ENCODE results near the gene SSX2IP. TPM values are rescaled to one million over a fixed set of nuclear protein-coding genes. Genes with fewer than 3 reads are reported as not detected.

Gene SSX2IP, protein sequence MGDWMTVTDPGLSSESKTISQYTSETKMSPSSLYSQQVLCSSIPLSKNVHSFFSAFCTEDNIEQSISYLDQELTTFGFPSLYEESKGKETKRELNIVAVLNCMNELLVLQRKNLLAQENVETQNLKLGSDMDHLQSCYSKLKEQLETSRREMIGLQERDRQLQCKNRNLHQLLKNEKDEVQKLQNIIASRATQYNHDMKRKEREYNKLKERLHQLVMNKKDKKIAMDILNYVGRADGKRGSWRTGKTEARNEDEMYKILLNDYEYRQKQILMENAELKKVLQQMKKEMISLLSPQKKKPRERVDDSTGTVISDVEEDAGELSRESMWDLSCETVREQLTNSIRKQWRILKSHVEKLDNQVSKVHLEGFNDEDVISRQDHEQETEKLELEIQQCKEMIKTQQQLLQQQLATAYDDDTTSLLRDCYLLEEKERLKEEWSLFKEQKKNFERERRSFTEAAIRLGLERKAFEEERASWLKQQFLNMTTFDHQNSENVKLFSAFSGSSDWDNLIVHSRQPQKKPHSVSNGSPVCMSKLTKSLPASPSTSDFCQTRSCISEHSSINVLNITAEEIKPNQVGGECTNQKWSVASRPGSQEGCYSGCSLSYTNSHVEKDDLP
- 1 to 10 TPM; 3.6 to 5.5 (median 4.8) TPM for total RNA-seq

DNA sequence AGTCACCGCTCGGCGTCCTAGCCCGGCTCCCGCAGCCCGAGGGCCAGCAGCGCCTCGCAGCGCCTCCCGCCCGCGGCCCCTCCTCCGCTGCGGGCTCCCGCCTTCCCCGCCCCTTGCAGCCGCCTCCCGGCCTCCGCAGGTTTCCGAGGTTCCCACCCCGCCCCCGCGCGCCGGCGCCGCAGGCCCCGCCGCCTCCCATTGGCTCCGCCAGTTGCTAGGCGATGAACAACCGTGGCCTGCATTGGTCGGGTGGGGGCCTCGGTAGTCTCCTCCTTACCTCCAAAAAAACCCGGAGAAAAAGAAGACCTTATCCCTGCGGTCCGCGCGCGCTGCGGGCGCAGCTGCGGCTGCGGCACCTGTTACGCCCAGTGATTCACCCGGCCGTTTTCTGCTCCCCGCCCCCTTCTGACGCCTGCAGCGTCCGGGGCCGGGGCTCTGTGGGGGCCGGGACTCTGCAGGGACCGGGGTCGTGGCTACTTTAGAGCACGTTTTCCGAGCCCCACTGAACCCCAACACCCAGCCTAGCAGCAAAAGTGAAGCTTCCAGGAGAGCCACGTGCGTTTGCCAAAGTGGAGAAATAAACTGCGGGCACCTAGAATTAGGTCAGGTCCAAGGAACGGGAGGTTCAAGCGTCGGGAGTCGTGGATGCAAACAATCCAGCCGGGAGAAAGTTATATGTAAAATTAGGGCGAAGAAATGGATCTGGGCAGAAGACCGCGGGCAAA, at the start of gene SSX2IP:
TSS of gene SSX2IP (minus strand) at position 65 of the 725 bp plus-strand sequence. CDS start 19,242 bp downstream, outside the sequence.
- WGBS, 2 donors: 1% methylated on average over 35 to 44 of the region's 68 CpGs
- DNase-seq (ENCODE audit: low spot score in 2 of 2): peak; percentile 97
- Histone ChIP-seq H3K9me3 (no peaks in the 10 kb centered on the region), H3K27ac (peak within 1 kb of the TSS; percentile 57 to 91 (median 86)), H3K36me3 (no peaks in the 10 kb centered on the region), H3K27me3 (no peaks in the 10 kb centered on the region), H3K4me1 (peaks cover 0 to 22% (median 7%) of the 10 kb centered on the region in 4 donors), H3K4me3 (peak within 1 kb of the TSS; percentile 66 to 87 (median 78))
- TF ChIP-seq POLR2A (IDR thresholded peaks at IDR 0.05) (peak; percentile 45 to 66), EP300 (IDR thresholded peaks at IDR 0.05) (peak; percentile 38 to 71)
- TF ChIP-seq, protein P1, sequence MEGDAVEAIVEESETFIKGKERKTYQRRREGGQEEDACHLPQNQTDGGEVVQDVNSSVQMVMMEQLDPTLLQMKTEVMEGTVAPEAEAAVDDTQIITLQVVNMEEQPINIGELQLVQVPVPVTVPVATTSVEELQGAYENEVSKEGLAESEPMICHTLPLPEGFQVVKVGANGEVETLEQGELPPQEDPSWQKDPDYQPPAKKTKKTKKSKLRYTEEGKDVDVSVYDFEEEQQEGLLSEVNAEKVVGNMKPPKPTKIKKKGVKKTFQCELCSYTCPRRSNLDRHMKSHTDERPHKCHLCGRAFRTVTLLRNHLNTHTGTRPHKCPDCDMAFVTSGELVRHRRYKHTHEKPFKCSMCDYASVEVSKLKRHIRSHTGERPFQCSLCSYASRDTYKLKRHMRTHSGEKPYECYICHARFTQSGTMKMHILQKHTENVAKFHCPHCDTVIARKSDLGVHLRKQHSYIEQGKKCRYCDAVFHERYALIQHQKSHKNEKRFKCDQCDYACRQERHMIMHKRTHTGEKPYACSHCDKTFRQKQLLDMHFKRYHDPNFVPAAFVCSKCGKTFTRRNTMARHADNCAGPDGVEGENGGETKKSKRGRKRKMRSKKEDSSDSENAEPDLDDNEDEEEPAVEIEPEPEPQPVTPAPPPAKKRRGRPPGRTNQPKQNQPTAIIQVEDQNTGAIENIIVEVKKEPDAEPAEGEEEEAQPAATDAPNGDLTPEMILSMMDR (IDR thresholded peaks at IDR 0.05): peak in 1 of 5 experiments; percentile 0

DNA sequence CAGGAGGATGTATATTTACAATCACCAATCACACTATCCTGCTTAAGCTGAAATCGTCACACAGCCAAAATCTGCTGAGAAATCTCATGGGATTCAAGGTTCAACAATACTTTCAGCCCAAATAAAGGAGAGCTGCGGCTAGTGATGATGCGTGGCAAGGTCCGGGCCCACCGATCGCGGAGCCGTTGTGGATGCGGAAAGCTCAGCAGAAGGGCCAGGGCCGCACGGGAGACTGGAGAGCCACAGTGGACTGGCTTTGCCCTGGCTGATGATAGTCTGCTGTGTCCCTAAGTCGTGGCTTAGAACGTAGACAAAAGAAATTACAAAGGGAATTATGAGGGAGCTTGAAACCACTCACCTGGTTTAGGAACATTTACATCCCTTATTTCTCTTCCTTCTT, 48.0 kb upstream of the SSX2IP start:
- H3K4me1 ChIP-seq: no peaks in the 10 kb centered on the region
- no peaks in the 10 kb centered on the region for H3K36me3 ChIP-seq
- DNase-seq (ENCODE audit: low spot score in 2 of 2): no peak
- WGBS, 2 donors: 95 to 98% methylated on average over 13 of the region's 13 CpGs
- no peak overlapping the region for H3K27ac ChIP-seq
- TF ChIP-seq, protein P1 (IDR thresholded peaks at IDR 0.05): no peak
- TF ChIP-seq POLR2A (IDR thresholded peaks at IDR 0.05) (no peak), EP300 (IDR thresholded peaks at IDR 0.05) (no peak)
- H3K9me3 ChIP-seq: peaks cover 0 to 7% (median 0%) of the 10 kb centered on the region in 4 donors
- no peak overlapping the region for H3K4me3 ChIP-seq
- no peaks in the 10 kb centered on the region for H3K27me3 ChIP-seq

DNA sequence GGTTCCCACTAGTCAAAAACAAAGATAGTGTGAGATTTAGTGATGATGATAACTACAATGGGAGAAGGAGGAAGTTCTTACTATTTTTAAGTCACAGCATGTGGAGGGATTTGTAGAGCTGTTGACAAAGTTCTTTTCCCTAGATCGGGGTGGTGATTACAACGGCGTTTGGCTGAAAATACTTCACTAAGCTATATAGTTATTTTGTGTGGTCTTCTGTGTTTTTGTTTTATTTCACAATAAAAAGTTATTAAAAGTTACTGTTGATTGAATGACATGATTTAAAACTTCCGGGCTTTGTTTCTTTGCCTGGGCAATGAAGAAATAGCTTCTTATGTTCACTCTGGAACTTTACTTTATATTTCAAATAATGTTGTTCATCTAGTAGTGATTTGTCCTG, 47.3 kb upstream of the SSX2IP start:
- TF ChIP-seq EP300 (IDR thresholded peaks at IDR 0.05) (no peak), POLR2A (IDR thresholded peaks at IDR 0.05) (no peak)
- TF ChIP-seq, protein P1 (IDR thresholded peaks at IDR 0.05): no peak
- no peaks in the 10 kb centered on the region for H3K27me3 ChIP-seq
- no peak overlapping the region for H3K27ac ChIP-seq
- no peaks in the 10 kb centered on the region for H3K36me3 ChIP-seq
- no peak overlapping the region for H3K4me3 ChIP-seq
- H3K4me1 ChIP-seq: no peaks in the 10 kb centered on the region
- 75 to 77% methylated on average over 4 of the region's 4 CpGs for WGBS, 2 donors
- no peak for DNase-seq (ENCODE audit: low spot score in 2 of 2)
- H3K9me3 ChIP-seq: peaks cover 0 to 7% (median 0%) of the 10 kb centered on the region in 4 donors

DNA sequence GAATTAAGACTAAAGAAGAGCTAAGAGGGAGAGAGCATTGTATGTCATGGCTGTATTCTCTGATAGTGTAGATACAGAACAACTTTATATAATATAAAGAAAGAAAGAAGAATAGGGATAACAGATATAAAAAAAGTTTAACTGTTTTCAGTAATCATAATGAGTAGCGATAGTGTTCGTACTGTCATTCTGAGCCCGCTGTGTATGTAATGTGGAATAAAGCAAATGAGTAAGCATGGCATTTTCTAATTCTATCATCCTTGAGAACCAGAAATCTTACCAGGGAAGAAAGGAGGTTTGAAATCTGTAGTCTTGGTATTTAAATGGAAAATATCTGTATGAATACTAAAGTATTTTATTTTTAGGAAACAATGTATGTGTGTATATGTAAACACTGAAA, 46.7 kb upstream of the SSX2IP start:
- H3K4me1 ChIP-seq: no peaks in the 10 kb centered on the region
- H3K4me3 ChIP-seq: no peak overlapping the region
- 92 to 96% methylated on average over 3 of the region's 3 CpGs for WGBS, 2 donors
- peaks cover 0 to 7% (median 0%) of the 10 kb centered on the region in 4 donors for H3K9me3 ChIP-seq
- no peaks in the 10 kb centered on the region for H3K36me3 ChIP-seq
- H3K27me3 ChIP-seq: no peaks in the 10 kb centered on the region
- TF ChIP-seq POLR2A (IDR thresholded peaks at IDR 0.05) (no peak), EP300 (IDR thresholded peaks at IDR 0.05) (no peak)
- TF ChIP-seq, protein P1 (IDR thresholded peaks at IDR 0.05): no peak
- DNase-seq (ENCODE audit: low spot score in 2 of 2): no peak
- H3K27ac ChIP-seq: no peak overlapping the region
